GM12864 (cell line): ENCODE results near the gene ROS1.
"Not testable (repeated sequence)": the region's sequence is repeated elsewhere in the genome, so short reads cannot be mapped to it uniquely, and the experiment has no call there.

Experiments used
- DNase-seq: peaks from one replicate; pipeline ENCODE4 v3.0.0-alpha.2; 2011; ENCODE audit warnings: low read depth
- H3K4me3 ChIP-seq: 2 replicates; pipeline ENCODE4 v1.5.1; 2011; ENCODE audit warnings: mild to moderate bottlenecking, low read depth, low read length, control low read depth
- TF ChIP-seq, protein P1 (sequence below): IDR thresholded peaks from 2 replicates; pipeline ENCODE4 v1.5.1; 2011; ENCODE audit warnings: low read depth, mild to moderate bottlenecking, moderate library complexity, low read length, control low read depth, inconsistent platforms; ENCODE audit errors: missing control alignments

Gene ROS1

DNA sequence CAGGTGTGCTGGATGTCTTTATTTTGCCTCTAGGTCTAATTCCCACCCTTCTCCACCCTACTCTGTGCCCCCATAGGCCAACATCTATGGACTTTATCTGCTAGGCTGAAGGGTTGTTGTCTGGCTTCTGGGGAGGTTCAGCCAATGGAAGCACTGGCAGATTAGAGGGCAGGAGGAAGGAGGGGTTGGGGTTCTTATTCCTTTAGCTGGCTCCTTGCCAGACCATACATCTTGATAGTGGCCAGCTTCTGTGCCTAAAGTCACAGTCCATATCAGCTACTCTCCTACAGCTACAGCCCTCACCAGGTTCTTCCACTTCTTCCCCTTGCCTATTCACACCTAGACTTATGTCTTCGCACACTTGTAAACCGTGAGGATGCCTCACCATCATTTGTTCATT lies 41.1 kb downstream of the ROS1 start:
- TF ChIP-seq, protein P1, sequence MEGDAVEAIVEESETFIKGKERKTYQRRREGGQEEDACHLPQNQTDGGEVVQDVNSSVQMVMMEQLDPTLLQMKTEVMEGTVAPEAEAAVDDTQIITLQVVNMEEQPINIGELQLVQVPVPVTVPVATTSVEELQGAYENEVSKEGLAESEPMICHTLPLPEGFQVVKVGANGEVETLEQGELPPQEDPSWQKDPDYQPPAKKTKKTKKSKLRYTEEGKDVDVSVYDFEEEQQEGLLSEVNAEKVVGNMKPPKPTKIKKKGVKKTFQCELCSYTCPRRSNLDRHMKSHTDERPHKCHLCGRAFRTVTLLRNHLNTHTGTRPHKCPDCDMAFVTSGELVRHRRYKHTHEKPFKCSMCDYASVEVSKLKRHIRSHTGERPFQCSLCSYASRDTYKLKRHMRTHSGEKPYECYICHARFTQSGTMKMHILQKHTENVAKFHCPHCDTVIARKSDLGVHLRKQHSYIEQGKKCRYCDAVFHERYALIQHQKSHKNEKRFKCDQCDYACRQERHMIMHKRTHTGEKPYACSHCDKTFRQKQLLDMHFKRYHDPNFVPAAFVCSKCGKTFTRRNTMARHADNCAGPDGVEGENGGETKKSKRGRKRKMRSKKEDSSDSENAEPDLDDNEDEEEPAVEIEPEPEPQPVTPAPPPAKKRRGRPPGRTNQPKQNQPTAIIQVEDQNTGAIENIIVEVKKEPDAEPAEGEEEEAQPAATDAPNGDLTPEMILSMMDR, result no peak
- no peak overlapping the region for H3K4me3 ChIP-seq
- DNase-seq, result no peak

DNA sequence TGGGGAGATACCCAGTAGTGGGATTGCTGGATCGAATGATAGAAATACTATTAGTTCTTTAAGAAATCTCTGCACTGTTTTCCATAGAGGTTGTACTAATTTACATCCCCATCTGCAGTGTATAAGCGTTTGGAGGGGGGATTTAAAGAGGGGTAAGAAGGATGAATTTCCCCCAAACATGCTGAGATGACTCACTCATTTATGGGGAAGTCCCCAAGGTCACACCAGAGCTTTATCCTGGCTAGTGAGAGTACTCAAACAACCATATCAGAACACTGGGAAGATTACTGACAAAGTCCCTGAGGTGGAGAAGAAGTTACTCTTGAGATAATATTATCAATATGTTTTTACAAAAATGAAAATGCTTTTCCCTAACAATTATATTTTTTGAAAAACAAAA lies 44.0 kb downstream of the ROS1 start:
- no peak for DNase-seq
- H3K4me3 ChIP-seq, result no peak overlapping the region
- TF ChIP-seq, protein P1, result no peak

DNA sequence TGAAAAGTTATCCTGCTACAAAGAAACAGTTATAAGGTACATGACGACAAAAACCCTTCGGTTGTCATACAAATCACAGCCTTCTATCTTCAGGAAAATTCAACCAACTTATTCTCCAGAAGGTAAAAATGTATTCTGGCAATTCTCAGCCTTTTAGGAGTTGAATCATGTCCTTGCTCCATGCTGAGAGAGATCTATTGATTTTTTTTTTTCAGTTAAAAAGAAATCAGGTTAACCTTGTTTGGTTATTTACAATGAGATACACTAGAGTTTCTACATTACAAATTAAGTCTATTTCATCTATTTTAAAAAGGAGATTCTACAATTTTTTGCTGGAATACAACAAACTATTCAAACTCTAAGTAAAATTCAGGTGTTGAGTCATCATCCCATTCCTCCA lies 45.4 kb downstream of the ROS1 start:
- H3K4me3 ChIP-seq, result no peak overlapping the region
- TF ChIP-seq, protein P1, result no peak
- no peak for DNase-seq

DNA sequence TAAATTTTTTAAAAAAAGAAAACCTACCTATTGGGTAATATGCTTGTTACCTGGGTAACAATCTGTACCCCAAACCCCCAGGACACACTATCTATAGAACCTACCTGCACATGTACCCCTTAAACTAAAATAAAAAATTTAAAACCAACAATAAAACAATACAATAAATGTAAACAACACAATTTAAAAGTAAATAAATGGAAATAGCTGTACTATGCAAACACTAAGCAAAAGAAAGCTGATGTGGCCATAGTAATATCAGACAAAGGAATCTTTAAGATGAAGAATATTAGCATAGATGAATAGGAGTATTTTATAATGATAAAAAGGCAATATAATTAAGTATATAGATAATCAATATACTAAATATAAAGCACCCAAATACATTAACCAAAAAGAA lies 50.3 kb downstream of the ROS1 start:
- no peak overlapping the region for H3K4me3 ChIP-seq
- TF ChIP-seq, protein P1, result no peak
- DNase-seq, result no peak

DNA sequence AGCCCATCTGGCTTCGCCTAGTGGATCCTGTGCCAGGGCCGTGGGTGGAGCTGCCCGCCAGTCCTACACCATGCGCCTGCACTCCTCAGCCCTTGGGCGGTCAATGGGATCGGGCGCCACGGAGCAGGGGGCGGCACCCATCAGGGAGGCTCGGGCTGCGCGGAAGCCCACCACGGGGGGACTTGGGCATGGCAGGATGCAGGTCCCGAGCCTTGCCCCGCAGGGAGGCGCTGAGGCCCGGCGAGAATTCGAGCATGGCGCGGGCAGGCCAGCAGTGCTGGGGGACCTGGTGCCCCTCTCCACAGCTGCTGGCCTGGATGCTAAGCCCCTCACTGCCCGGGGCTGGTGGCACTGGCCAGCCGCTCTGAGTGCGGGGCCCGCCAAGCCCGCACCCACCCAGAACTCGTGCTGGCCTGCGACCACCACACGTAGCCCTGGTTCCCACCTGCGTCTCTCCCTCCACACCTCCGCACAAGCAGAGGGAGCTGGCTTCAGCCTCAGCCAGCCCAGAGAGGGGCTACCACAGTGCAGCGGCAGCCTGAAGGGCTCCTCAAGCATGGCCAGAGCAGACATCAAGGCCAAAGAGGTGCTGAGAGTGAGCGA lies 52.4 kb downstream of the ROS1 start:
- DNase-seq, result no peak
- H3K4me3 ChIP-seq, result no peak overlapping the region
- TF ChIP-seq, protein P1, result no peak

DNA sequence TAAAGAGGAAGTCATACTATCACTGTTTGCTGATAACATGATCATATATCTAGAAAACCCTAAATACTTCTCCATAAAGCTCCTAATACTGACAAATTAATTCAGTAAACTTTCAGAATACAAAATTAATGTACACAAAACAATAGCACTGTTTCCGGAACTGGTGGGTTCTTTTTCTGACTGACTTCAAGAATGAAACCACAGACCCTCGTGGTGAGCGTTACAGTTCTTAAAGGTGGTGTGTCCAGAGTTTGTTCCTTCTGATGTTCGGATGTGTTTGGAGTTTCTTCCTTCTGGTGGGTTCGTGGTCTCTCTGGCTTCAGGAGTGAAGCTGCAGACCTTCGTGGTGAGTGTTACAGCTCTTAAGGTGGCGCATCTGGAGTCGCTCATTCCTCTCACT lies 53.5 kb downstream of the ROS1 start:
- not testable (repeated sequence) for DNase-seq, H3K4me3 ChIP-seq

DNA sequence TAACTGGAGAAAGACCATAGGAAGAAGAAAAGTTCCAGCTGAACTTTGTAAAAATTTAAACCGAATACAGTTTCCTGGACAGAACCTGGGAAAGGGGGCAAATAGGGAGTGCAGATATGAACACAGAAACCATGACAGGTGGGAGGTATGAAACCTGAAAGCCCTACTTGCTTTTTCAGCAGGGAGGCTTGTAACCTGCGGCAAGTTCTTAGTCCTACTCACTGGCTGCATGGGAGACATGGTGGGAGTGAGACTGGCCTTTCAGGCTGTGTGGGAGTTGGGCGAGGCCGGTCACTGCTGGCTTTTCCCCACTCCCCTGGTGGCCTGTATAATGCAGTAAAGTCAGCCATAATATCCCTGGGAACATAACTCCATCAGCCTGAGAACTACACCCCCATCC lies 54.2 kb downstream of the ROS1 start:
- H3K4me3 ChIP-seq, result no peak overlapping the region
- TF ChIP-seq, protein P1, result no peak

More for the DNA sequence above, 54.2 kb downstream of the ROS1 start:
- no peak for DNase-seq
